Peyer's patch (tissue), 4 donors: ENCODE data around the gene SLC5A12. TPM values are rescaled to one million over a fixed set of nuclear protein-coding genes. Genes with fewer than 3 reads are reported as not detected.

ENCODE experiments used
- DNase-seq, 3 donors: peaks; one replicate each; pipeline ENCODE4 v3.0.0-alpha.2; 2017 to 2019
- H3K27ac ChIP-seq, 4 donors: fragments of 200-600 bp; sonication (generic); one replicate each; pipeline ENCODE4 v1.5.1; 2016 to 2019
- H3K27me3 ChIP-seq, 2 donors: fragments of 200-600 bp; sonication (generic); one replicate each; pipeline ENCODE4 v1.5.1; 2019
- H3K36me3 ChIP-seq, 3 donors: fragments of 200-600 bp; sonication (generic); one replicate each; pipeline ENCODE4 v1.5.1; 2016 to 2019
- H3K4me1 ChIP-seq, 4 donors: fragments of 200-600 bp; sonication (generic); one replicate each; pipeline ENCODE4 v1.5.1; 2016 to 2019
- H3K4me3 ChIP-seq, 4 donors: fragments of 200-600 bp; sonication (generic); 1 replicate in 3 of 4; 2 replicates in 1 of 4; pipeline ENCODE4 v1.5.1; 2016 to 2019; ENCODE audit warnings: mild to moderate bottlenecking in 1 of 4
- H3K9me3 ChIP-seq, 4 donors: fragments of 200-600 bp; sonication (generic); one replicate each; pipeline ENCODE4 v1.5.1; 2016 to 2019; ENCODE audit warnings: mild to moderate bottlenecking in 1 of 4
- CTCF ChIP-seq, 6 experiments: fragments of 450-650 bp in 4 of 6; fragments of 200-600 bp in 2 of 6; sonication (generic) in 1 of 6; IDR thresholded peaks; one replicate each; pipeline ENCODE4 v1.5.1; 2017 to 2019; ENCODE audit warnings: antibody characterized with exemption in 6 of 6, mild to moderate bottlenecking in 3 of 6, moderate library complexity in 1 of 6
- POLR2A ChIP-seq, 2 donors: fragments of 450-650 bp; IDR thresholded peaks; one replicate each; pipeline ENCODE4 v1.5.1; 2017; ENCODE audit warnings: antibody characterized with exemption in 2 of 2, mild to moderate bottlenecking in 2 of 2, moderate library complexity in 2 of 2
- total RNA-seq, 4 donors: library from RNA; depleted of rRNA; stranded (reverse); fragments of >200 nt; gene quantifications; one replicate each; pipeline ENCODE4 v1.1.0, GENCODE V29; 2016

The SLC5A12 gene
- 100 to 1,000 TPM in 3 of 4 donors, 1 to 10 TPM in 1; 1.7 to 226 (median 184) TPM for total RNA-seq

GRCh38 chr11:26721948-26722475, at the start of gene SLC5A12:
TSS of gene SLC5A12 (minus strand) at chr11:26722060. CDS start at chr11:26721714, 346 bp downstream.
- H3K27ac ChIP-seq = peak within 1 kb of the TSS in 2 of 4 donors; percentile 58 to 70

GRCh38 chr11:26769027-26769426, 47.2 kb upstream of the SLC5A12 start:
- no peaks in the 10 kb centered on the region for H3K4me1 ChIP-seq
- no peaks in the 10 kb centered on the region for H3K27me3 ChIP-seq
- no peak for DNase-seq
- H3K36me3 ChIP-seq = no peaks in the 10 kb centered on the region
- TF ChIP-seq CTCF (IDR thresholded peaks at IDR 0.05) (no peak), POLR2A (IDR thresholded peaks at IDR 0.05) (no peak)
- no peaks in the 10 kb centered on the region for H3K9me3 ChIP-seq
- no peak overlapping the region for H3K27ac ChIP-seq
- no peak overlapping the region for H3K4me3 ChIP-seq

More at GRCh38 chr11:26721948-26722475, at the start of gene SLC5A12:
- no peaks in the 10 kb centered on the region for H3K4me1 ChIP-seq
- DNase-seq = no peak
- H3K27me3 ChIP-seq = no peaks in the 10 kb centered on the region
- no peaks in the 10 kb centered on the region for H3K9me3 ChIP-seq
- peak in 2 of 6 experiments; percentile 21 to 23 for TF ChIP-seq CTCF (IDR thresholded peaks at IDR 0.05)
- peak; percentile 42 to 68 for TF ChIP-seq POLR2A (IDR thresholded peaks at IDR 0.05)
- no peaks in the 10 kb centered on the region for H3K36me3 ChIP-seq
- peak within 1 kb of the TSS in 3 of 4 donors; percentile 3 to 46 (median 45) for H3K4me3 ChIP-seq

GRCh38 chr11:26767060-26767459, 45.2 kb upstream of the SLC5A12 start:
- Histone ChIP-seq H3K27me3 (no peaks in the 10 kb centered on the region), H3K4me3 (no peak overlapping the region), H3K9me3 (no peaks in the 10 kb centered on the region), H3K27ac (no peak overlapping the region), H3K4me1 (no peaks in the 10 kb centered on the region), H3K36me3 (no peaks in the 10 kb centered on the region)
- TF ChIP-seq POLR2A (IDR thresholded peaks at IDR 0.05) (no peak), CTCF (IDR thresholded peaks at IDR 0.05) (no peak)
- no peak for DNase-seq

GRCh38 chr11:26765323-26765722, 43.5 kb upstream of the SLC5A12 start:
- Histone ChIP-seq H3K27me3 (no peaks in the 10 kb centered on the region), H3K36me3 (no peaks in the 10 kb centered on the region), H3K27ac (no peak overlapping the region), H3K4me1 (no peaks in the 10 kb centered on the region), H3K9me3 (no peaks in the 10 kb centered on the region), H3K4me3 (no peak overlapping the region)
- no peak for TF ChIP-seq CTCF (IDR thresholded peaks at IDR 0.05)
- TF ChIP-seq POLR2A (IDR thresholded peaks at IDR 0.05) = no peak
- DNase-seq = no peak

- TF ChIP-seq POLR2A (IDR thresholded peaks at IDR 0.05) = no peak
- Histone ChIP-seq H3K36me3 (no peaks in the 10 kb centered on the region), H3K9me3 (no peaks in the 10 kb centered on the region), H3K27me3 (no peaks in the 10 kb centered on the region), H3K27ac (no peak overlapping the region), H3K4me1 (no peaks in the 10 kb centered on the region), H3K4me3 (no peak overlapping the region)
- no peak for DNase-seq
Observed at GRCh38 chr11:26764825-26765224, 43.0 kb upstream of the SLC5A12 start.

GRCh38 chr11:26764315-26764714, 42.5 kb upstream of the SLC5A12 start:
- Histone ChIP-seq H3K36me3 (no peaks in the 10 kb centered on the region), H3K9me3 (no peaks in the 10 kb centered on the region), H3K27me3 (no peaks in the 10 kb centered on the region), H3K4me1 (no peaks in the 10 kb centered on the region), H3K27ac (no peak overlapping the region), H3K4me3 (no peak overlapping the region)
- TF ChIP-seq CTCF (IDR thresholded peaks at IDR 0.05) (no peak), POLR2A (IDR thresholded peaks at IDR 0.05) (no peak)
- no peak for DNase-seq
